Measurements from ENCODE around the gene PCTP.

The PCTP gene

DNA sequence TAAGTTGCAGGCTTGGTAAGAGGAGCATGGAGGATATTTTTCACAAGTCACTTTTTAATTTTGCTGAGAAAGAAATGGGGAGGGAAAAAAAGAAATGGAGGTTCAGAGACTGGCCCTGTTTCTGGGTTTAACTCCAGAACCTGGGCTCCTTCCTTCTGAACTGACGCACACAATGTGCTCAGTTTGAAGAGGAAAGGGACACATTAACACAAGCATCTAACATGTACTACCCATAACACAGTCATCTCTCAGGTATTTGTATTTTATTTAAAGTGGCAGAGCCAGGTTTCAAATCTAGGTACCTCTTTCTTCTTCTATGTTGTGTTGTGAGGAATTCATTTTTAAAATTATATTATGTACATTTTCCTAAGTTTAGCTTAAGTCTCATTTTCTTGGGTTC lies 22.9 kb upstream of the PCTP start:
- DNase-seq (ENCODE audit: low read depth): no peak

- no peak for DNase-seq (ENCODE audit: low read depth)
These were observed 22.5 kb upstream of the PCTP start for GRCh38 chr17:55728361-55728760.

- DNase-seq (ENCODE audit: low read depth): no peak
These were observed 22.0 kb upstream of the PCTP start for GRCh38 chr17:55728833-55729232.

DNA sequence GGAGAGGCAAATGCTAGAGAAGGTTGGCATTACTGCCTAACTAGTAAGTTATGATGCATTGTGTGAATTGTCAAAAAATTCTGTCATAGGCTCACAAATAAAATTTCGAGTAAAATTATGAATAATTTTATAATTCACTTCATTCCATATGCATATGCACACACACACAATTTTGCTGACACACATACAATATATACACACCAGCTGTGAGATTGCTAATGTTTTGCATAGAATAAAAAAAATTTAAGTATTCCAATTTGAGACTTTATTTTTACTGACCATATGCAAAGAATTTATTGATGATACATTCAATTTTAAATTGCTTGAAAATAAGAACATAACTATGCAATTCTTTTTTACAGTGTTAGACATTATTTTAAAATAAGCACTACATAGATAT lies 21.4 kb upstream of the PCTP start:
- DNase-seq (ENCODE audit: low read depth): no peak

DNA sequence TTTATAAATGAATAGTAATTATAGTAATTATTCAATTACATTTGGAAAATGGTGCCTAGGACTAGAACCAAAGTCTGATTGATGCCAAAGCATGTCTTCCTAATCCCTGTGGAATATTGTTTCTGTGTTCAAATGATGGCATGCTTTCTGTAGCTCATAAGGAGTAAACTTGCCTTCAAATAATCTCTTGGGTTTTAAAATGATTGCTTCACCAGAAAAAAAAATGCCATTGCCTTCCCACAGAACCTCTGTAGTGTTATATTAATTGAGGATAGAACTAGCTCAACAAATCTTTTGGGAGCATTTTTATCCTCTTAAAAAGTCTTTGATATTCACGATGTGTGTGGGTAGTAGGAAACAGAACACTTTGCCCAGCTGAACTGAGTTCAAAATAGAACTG lies 20.5 kb upstream of the PCTP start:
- no peak for DNase-seq (ENCODE audit: low read depth)

GRCh38 chr17:55730808-55731207 lies 20.0 kb upstream of the PCTP start:
- DNase-seq (ENCODE audit: low read depth): no peak

GRCh38 chr17:55731586-55732250 lies 19.1 kb upstream of the PCTP start:
- DNase-seq (ENCODE audit: low read depth): no peak

- no peak for DNase-seq (ENCODE audit: low read depth)
These were observed 16.6 kb upstream of the PCTP start for GRCh38 chr17:55734128-55734781.

DNA sequence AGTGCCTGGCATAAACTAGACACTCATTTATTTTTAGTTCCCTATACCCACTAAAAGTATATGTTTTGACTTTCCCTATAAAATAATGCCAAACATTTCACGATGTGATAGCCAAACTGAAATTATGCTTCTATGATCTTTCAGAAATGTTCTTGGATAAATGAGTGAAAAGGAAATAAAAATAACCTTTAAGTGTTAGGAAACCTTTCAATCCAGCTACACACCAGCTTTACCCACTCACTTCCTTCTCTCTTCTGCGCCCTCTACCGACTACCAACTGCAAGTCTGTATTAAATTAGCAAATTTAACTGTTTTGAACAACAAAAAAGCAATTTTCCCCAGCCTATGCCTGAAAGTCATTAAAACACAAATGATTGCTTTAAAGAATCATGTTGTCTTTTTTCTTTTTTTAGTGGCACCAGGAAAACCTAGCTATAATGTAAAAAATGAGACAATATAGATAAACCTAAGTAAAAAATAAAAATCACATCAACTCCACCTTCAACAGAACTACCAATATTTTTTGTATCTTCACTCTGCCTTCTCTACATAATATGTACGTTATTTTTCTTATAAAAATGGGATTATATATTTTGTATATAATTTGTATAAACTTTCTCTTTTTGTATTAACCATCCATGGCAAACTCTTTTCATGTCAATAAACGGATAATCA lies 15.0 kb upstream of the PCTP start:
- DNase-seq (ENCODE audit: low read depth): no peak

DNA sequence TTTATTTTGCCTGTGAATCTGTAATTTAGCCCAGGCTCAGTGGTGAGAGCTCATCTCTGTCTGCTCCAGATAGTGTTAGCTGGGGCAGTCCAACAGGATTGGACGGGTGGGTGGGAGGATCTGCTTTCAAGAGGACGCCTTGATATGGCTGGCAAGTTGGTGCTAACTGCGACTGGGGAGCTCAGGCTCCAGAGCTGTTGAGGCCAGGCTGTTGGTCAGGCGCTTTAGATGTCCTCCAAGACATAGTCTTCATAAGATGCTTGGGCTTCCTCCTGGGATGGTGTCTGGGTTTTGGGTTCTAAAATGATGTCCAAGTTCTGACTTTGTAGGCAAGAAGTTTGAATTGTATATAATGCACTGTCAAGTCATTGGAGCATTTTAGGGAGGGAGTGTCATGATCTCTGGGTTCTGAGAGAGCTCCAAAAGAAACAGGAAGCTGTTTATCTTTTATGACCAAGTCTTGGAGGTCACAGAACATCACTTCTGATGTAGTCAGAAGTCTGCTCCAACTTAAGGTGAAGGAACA lies 12.8 kb upstream of the PCTP start:
- no peak for DNase-seq (ENCODE audit: low read depth)

- no peak for DNase-seq (ENCODE audit: low read depth)
These were observed 10.1 kb upstream of the PCTP start for GRCh38 chr17:55740511-55741355.

DNA sequence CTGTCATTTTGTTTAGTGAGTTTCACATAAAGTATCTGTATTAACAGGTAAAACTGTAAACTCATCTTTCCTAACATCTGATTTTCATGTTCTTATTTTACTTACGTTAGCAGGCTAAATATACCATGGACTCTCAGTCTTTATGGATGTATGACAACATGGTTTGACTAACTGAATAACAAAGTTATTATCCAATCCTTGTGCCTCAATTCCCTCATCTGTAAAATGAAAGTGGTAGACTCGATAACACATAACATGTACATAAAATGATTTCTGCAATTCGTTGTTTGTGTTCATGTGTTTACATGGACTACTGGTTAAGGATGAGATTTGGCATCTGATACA lies 9.5 kb upstream of the PCTP start:
- DNase-seq (ENCODE audit: low read depth): no peak

GRCh38 chr17:55742272-55743102 lies 8.4 kb upstream of the PCTP start:
- DNase-seq (ENCODE audit: low read depth): no peak

DNA sequence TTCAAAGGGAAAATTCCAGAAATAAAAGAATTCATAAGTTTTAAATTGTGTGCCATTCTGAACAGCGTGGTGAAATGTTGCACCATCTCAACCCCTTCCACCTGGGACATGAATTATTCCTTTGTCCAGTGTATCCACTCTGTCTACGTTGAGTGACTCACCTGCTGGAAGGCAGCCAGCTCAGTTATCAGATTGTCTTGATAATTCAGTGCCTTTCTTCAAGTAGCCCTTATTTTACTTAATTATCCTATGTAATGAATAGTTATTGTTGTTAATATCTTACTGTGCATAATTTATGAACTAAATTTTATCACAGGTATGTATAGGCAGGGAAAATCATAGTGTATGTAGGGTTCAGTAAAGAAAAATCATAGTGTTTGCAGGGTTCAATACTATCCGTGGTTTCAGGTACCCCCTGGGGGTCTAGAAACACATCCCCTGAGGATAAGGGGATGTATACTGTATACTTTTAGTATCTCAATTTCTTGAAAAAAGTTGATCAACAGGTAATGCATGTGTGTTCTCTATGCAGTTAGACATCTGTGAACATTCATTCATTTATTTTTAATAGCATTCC lies 7.7 kb upstream of the PCTP start:
- DNase-seq (ENCODE audit: low read depth): no peak

- no peak for DNase-seq (ENCODE audit: low read depth)
These were observed 5.6 kb upstream of the PCTP start for GRCh38 chr17:55745258-55745657.

DNA sequence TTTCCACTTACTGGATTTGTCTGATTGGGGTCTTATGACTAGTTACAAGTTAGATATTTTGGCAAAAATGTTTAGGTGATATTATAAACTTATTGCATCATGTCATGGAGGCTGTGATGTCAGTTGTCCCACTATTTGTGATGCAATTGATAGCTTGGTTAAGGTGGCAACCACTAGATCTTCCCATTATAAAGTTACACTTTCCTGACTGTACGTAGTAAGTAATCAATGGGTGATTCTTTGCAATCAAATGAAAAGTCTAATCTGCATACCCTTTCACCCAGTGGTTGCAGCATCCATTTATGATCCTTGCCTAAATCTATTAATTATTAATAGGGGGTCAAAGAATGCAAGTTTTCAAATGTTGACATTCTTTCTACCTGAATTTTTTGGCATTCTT lies 4.4 kb upstream of the PCTP start:
- no peak for DNase-seq (ENCODE audit: low read depth)

DNA sequence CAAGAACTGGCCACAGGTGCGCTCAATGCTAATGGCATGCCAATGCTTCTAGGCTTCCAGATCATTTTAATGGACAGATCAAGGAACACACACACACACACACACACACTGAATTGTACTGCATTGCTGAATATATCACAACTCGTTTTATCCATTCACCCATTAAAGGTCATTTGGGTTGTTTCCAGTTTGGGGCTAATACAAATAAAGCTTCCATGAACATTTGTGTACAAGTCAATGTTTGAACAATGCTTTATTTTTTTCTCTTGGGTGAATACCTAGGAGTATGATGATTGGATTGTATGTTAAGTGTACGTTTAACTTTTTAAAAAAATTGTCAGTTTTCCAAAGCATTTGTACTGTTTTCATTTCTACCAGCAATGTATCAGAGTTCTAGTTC lies 3.6 kb upstream of the PCTP start:
- DNase-seq (ENCODE audit: low read depth): no peak

DNA sequence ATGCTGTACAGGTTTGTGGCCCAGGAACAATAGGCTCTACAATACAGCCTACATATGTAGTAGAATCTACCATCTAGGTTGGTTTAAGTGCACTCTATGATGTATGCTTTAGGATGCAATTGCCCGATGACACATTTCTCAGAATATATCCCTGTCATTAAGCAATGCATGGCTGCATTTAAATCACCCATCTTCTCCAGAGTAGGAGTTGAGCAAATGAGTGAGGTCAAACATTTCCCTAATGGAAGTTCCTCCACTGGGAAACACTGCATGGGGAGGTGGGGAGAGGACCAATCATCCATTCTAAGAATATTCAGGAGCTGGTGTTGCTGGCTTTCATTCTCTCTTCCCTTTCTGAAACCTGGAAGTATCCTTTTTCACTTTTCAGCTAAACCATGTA lies 2.0 kb upstream of the PCTP start:
- DNase-seq (ENCODE audit: low read depth): no peak

GRCh38 chr17:55749985-55750384 lies 866 bp upstream of the PCTP start:
- DNase-seq (ENCODE audit: low read depth): no peak

DNA sequence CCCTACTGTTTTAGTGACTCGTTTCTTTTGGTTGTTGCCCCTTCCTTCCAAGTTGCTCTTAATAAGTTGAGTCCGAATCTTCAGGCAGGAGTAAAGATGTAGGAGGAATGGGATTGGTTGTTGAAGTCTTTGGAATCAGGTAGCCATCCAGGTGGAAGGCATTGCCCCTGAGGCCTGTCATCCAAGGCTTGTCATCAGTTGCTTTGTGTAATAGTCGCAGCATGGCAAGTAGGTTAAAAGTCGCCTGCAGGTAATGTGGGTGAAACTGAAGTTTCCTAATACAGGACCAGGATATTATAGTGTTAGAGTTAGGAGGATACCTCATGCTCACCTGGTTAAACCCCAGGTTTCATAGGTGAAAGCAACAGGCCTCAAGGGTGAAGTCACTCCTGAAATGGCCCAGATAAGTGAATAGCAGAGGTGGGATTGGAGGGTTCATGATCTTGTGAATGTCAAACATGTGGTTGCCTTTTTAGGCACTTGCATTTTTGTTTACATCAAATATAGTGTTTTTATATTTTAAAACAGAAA lies 934 bp downstream of the PCTP start:
- no peak for DNase-seq (ENCODE audit: low read depth)

GRCh38 chr17:55756689-55757088 lies 5.8 kb downstream of the PCTP start:
- DNase-seq (ENCODE audit: low read depth): no peak

All from GM04503 (cell line).